Ishikawa (cell line): ENCODE results near the gene EMP2.

Source experiments
- CEBPB ChIP-seq: IDR thresholded peaks from 2 replicates; pipeline ENCODE4 v1.6.1; 2012
- CREB1 ChIP-seq: IDR thresholded peaks from 2 replicates; pipeline ENCODE4 v1.6.1; 2012; ENCODE audit warnings: low read depth
- EP300 ChIP-seq: IDR thresholded peaks from 2 replicates; pipeline ENCODE4 v1.6.1; 2012; ENCODE audit warnings: borderline replicate concordance
- FOXM1 ChIP-seq: IDR thresholded peaks from 2 replicates; pipeline ENCODE4 v1.6.1; 2012; ENCODE audit warnings: low read depth, borderline replicate concordance
- REST ChIP-seq: IDR thresholded peaks from 2 replicates; pipeline ENCODE4 v1.6.1; 2012; ENCODE audit warnings: low read depth, mild to moderate bottlenecking
- TEAD4 ChIP-seq: IDR thresholded peaks from 2 replicates; pipeline ENCODE4 v1.6.1; 2012
- YY1 ChIP-seq: IDR thresholded peaks from 2 replicates; pipeline ENCODE4 v1.6.1; 2012; ENCODE audit warnings: low read depth
- TF ChIP-seq, protein P1 (sequence below): IDR thresholded peaks from 2 replicates; pipeline ENCODE4 v1.6.1; 2012

- TF ChIP-seq REST, result no peak
- TF ChIP-seq CREB1, result no peak
- TF ChIP-seq YY1, result no peak
- TF ChIP-seq CEBPB, result no peak
- no peak for TF ChIP-seq FOXM1
- TF ChIP-seq TEAD4, result no peak
- no peak for TF ChIP-seq EP300
- TF ChIP-seq, protein P1, sequence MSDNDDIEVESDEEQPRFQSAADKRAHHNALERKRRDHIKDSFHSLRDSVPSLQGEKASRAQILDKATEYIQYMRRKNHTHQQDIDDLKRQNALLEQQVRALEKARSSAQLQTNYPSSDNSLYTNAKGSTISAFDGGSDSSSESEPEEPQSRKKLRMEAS, result no peak
Observed at GRCh38 chr16:10517868-10518267, 62.5 kb downstream of the EMP2 start.
